ENCODE measurements around the gene SPRR2B.
"Not testable (repeated sequence)": the region's sequence is repeated elsewhere in the genome, so short reads cannot be mapped to it uniquely, and the experiment has no call there.

SPRR2B gene

GRCh38 chr1:153032677-153033308, 38.6 kb downstream of the SPRR2B start:
- no peak for DNase-seq (ENCODE audit: low read depth)

- DNase-seq (ENCODE audit: low read depth): no peak
Observed at GRCh38 chr1:153032073-153032472, 39.3 kb downstream of the SPRR2B start.

GRCh38 chr1:153030895-153031294, 40.5 kb downstream of the SPRR2B start, which contains the start of gene SPRR1B:
Gene SPRR1B (plus strand): TSS chr1:153031203. CDS start chr1:153032346, 1,143 bp downstream.
- no peak for DNase-seq (ENCODE audit: low read depth)

GRCh38 chr1:153028766-153029165, 42.6 kb downstream of the SPRR2B start:
- no peak for DNase-seq (ENCODE audit: low read depth)

- no peak for DNase-seq (ENCODE audit: low read depth)
Observed at GRCh38 chr1:153025797-153026196, 45.6 kb downstream of the SPRR2B start.

GRCh38 chr1:153024413-153024812, 47.0 kb downstream of the SPRR2B start:
- DNase-seq (ENCODE audit: low read depth): no peak

GRCh38 chr1:153023109-153023508, 48.3 kb downstream of the SPRR2B start:
- no peak for DNase-seq (ENCODE audit: low read depth)

GRCh38 chr1:153022340-153022739, 49.1 kb downstream of the SPRR2B start:
- DNase-seq (ENCODE audit: low read depth): not testable (repeated sequence)

- not testable (repeated sequence) for DNase-seq (ENCODE audit: low read depth)
Observed at GRCh38 chr1:153021829-153022228, 49.6 kb downstream of the SPRR2B start.
